ENCODE results near the gene CRYGA. TPM values are rescaled to one million over a fixed set of nuclear protein-coding genes. Genes with fewer than 3 reads are reported as not detected.

The CRYGA gene, protein sequence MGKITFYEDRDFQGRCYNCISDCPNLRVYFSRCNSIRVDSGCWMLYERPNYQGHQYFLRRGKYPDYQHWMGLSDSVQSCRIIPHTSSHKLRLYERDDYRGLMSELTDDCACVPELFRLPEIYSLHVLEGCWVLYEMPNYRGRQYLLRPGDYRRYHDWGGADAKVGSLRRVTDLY
- total RNA-seq: not detected
- long read RNA-seq: 0 reads

DNA sequence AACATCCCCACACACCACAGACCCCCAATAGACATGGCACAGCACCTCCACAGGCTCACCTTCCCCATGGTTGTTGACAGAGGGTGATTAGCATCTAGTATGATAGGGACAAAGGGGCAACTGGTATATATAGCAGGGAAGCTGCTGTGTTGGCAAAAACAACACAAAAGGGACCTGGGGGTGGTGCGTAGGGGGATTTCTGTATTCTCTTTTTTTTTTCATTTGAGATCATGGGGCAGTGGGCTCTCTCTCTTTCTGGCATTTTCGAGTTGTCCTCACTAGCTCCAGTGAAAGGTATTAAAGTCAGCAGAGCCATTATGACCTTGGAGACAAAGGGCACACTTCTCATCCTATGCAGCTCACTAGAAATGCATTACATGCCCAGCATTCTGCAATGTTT is at the start of gene CRYGA:
Gene CRYGA, minus strand, starts transcription at position 101 of the 400 bp plus-strand sequence. Its CDS starts 33 bp downstream, at position 68.
- no peak for DNase-seq (ENCODE audit: missing footprints)
- intact Hi-C loops (cut with DNase I): no loop called here
- ATAC-seq: no peak

DNA sequence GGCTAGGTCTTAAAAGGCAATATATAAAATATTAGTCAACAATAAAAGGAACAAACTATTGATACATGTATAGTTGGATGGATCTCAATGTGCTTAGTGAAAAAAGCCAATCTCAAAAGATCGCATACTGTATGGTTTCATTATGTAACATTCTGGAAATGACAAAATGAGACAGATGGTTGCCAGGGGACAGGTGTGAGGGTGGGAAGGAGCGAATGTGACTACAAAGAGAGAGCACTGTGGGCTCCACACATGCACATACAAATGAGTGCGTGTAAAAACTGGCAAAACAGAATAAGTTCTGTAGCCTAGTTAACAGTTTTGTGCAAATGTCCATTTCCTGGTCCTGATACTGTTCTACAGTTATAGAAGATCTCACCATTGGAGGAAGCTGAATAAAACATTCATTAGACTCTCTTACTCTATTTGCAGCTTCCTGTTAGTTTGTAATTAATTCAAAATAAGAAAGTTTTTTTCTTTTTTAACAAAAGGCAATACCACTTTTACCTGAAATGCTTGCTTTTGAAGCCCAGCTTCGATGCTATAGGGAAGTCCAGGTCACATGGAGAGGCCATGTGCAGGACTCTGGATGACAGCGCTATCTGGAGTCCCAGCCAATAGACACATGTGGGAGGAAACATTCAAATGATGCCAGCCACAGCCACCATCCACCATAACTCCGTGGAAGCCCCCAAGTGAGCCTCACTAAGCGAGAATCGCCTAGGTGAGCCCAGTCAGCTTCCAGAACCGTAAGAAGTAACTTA is 47.5 kb upstream of the CRYGA start:
- DNase-seq (ENCODE audit: missing footprints): no peak
- intact Hi-C loops (cut with DNase I): no loop called here
- ATAC-seq: no peak

DNA sequence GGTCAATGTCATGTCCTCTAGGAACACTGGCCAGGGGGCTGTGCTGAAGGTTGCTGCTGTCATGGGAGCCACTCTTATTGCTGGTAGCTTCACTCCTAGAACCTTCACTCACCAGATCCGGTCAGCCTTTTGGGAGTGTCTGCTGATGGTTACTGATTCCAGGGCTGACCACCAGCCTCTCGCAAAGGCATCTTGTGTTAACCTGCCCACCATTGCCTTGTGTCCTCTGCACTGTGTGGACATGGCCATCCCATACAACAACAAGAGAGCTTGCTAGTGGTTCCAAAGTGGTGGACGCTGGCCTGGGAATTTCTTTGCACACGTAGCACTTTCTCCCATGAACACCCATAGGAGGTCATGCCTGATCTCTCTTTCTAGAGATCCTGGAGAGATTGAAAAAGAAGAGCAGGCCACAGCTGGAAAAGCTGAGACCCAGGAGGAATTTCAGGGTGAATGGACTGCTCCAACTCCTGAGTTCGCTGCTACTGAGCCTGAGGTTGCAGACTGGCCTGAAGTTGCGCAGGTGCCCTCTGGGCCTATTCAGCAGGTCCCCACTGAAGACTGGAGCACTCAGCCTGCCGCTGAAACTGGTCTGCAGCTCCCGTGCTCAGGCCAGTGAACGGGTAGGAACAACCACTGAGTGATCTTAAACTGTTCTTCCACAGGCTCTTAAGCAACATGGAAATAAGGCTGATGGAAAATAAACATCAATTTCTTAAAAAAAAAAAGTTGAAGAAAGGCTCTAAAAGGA is 45.1 kb upstream of the CRYGA start:
- DNase-seq (ENCODE audit: missing footprints) (no peak), ATAC-seq (no peak)
- intact Hi-C loops (cut with DNase I): no loop called here

DNA sequence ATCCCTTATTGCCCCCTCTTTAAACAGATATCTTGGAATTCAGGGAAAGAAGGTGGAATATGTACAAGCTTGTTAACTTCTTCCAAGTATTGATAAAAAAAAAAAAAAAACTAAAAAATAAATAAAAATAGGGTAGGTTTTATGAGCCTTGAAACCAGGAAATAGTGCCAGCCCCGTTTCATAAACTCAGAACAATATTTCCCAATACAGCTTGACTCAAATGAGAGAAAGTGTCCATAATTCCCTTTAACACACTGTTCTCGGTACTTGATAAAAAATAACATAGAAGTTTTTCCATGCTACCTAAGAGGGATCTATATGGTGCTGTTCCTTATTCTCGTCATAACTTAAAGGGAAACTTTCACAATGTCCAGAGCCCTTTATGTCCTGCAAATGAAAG is 44.4 kb upstream of the CRYGA start:
- ATAC-seq (no peak), DNase-seq (ENCODE audit: missing footprints) (no peak)
- intact Hi-C loops (cut with DNase I): no loop called here

DNA sequence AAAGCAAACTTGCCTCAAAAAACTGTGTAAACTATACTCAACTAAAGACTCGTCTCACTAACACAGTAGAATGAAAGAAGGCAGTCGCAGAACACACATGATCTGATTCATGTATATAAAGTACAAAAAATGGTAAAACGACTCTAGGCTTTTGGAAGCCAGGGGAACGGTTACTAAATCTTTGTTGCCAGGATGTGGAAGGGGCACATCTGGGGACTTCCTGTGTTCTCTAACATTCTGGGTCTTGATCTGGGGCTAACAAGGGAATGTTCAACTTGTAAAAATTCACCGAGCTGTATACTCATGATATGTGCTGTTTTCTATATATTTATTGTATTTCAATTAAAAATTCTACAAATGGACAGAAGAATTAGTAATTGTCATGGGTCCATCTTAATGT is 40.8 kb upstream of the CRYGA start:
- no peak for ATAC-seq
- DNase-seq (ENCODE audit: missing footprints): no peak
- intact Hi-C loops (cut with DNase I): no loop called here

DNA sequence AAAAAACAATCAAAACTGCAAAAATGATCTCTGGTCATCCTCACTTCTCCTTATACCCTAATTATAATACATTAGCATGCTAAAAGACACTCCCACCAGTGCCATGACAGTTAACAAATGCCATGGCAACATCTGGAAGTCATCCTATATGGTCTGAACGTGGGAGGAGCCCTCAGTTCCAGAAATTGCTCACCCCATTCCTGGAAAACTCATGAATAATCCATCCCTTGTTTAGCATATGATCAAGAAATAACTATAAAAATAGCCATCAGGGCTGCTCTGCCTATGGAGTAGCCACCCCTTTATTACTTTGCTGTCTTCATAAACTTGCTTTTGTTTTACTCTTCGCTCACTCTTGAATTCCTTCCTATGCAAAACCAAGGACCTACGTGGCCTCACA is 32.1 kb upstream of the CRYGA start:
- intact Hi-C loops (cut with DNase I): no loop called here
- no peak for DNase-seq (ENCODE audit: missing footprints)
- ATAC-seq: no peak

DNA sequence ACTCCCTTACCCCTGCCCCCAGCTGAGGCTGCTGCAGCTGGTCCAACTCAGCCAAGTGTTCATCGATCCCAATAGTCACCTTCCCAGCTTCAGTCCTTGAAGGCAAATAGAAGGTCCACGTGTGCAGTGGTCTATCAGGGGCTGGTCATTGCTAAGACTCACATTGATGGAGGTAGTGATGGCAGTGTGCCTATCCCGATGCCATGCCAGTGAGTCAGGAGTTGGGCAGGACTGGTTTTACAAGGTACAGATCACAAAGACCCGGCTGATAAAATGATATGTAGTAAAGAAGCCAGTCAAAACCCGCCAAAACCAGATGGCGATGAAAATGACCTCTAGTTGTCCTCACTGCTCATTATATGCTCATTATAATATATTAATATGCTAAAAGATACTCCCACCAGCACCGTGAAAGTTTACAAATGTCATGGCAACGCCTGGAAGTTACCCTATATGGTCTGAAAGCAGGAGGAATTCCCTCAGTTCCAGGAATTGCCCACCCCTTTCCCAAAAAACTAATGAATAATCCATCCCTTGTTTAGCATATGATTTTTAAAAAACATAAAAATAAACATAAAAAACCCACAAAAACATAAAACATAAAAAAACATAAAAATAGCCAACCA is 29.3 kb upstream of the CRYGA start:
- DNase-seq (ENCODE audit: missing footprints) (no peak), ATAC-seq (no peak)
- intact Hi-C loops (cut with DNase I): no loop called here

DNA sequence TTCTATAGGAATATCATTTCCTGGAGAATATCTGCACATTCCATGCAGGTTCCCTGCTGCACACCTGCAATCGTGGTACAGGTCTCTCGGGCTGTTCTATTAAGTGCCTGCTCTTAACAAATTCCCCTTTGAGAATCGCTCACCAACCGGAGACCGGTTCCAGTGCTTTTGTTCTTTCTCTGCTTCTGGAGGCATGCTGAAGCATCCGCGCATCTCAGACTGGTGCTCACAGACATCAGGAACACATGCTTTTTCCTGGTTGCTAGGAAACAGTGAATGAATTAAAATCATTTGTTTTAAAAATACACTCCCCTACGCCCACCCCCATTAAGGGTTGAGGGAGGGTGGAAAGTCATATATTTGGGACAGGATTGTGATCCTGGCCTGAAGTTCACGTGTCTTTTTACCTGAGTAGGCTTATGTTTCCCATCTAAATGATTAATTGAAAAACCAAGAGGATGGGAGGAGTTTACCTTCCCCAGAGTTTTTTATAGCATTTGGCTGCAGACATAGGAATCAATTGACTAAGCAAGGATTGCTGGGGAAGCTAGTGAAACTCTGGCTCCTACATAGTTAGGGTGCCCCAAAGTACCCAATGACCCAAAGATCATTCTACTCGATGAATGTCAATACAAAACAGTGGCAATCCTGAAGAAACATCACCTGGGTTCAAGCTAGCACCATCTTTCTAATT is 26.6 kb upstream of the CRYGA start, which contains the start of gene C2orf80:
Gene C2orf80, minus strand, starts transcription at position 221 of the 694 bp plus-strand sequence. CDS start 3,044 bp downstream, outside the sequence.
- intact Hi-C loops (cut with DNase I): no loop called here
- DNase-seq (ENCODE audit: missing footprints): no peak
- no peak for ATAC-seq

DNA sequence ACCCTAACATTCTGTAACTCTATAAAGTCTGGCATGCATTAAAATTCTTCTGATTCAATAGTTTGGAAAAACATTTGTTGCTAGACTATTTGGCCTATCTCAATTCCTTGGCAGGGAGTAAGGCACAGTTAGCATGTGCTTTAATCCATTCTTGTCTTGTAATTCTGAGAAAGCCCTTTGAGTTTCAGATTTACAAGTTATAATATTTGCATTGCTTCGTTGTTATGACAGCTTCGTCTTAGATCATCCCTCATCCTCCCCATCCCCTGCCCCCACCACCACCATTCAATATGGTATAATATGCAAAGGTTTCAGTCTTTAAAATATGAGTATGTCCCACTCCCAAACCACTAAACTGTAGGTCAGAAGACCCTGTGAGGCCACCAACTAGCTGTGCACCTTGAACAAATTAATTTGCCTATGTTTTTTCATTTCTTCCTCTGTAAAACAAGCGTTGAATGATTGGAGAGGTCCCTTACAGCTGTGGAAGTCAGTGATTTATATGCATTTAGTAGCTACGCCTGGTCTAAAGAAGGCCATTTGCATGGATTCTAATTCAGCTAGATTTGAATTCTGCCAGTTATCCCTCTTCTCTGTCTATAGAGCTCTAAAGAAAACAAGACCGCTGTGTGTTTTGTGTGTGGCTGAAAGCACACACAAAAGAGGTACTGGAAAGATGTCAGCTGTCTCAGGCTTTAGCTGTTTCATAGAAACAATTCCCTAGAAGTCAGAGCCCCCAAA is 25.9 kb upstream of the CRYGA start:
- DNase-seq (ENCODE audit: missing footprints) (no peak), ATAC-seq (no peak)
- intact Hi-C loops (cut with DNase I): no loop called here

DNA sequence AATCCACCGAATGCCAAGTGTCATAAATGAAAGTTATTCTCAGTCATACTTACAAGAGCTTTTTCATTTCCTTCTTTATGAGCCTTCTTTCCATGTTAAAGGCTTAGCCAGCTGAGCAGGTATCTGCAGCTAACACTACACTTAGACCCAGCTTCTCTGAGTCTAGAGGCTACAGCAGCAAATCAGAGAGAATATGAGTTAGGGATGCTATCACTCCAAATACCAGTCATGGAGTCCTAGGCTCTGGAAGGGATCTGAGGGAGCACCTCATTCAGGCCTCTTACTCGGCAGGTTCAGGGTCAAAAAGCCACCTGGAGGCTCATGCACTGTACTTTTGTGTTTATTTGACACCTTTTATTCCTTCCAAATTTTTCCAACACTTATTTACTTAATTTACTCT is 23.5 kb upstream of the CRYGA start:
- DNase-seq (ENCODE audit: missing footprints): no peak
- no peak for ATAC-seq
- intact Hi-C loops (cut with DNase I): no loop called here

DNA sequence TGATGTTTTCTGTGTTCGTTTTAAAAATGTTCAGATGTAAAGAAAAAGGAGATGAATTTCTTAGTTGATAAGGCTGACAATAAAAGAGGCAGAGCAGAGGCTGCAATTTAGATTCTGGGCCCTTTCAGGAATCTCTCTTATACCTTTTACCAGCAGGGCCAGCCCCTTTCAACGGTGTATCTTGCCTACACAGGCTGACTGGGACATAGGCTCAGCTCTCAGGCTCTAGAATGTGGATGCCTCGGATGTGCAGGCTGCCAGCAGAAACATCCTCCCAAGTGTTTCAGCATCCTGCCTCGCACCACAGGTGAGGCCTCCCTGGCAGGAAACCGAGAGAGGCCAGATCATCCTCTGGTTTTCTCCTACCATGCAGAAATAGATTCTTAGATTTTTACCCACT is 23.1 kb upstream of the CRYGA start:
- ATAC-seq (no peak), DNase-seq (ENCODE audit: missing footprints) (no peak)
- intact Hi-C loops (cut with DNase I): no loop called here

DNA sequence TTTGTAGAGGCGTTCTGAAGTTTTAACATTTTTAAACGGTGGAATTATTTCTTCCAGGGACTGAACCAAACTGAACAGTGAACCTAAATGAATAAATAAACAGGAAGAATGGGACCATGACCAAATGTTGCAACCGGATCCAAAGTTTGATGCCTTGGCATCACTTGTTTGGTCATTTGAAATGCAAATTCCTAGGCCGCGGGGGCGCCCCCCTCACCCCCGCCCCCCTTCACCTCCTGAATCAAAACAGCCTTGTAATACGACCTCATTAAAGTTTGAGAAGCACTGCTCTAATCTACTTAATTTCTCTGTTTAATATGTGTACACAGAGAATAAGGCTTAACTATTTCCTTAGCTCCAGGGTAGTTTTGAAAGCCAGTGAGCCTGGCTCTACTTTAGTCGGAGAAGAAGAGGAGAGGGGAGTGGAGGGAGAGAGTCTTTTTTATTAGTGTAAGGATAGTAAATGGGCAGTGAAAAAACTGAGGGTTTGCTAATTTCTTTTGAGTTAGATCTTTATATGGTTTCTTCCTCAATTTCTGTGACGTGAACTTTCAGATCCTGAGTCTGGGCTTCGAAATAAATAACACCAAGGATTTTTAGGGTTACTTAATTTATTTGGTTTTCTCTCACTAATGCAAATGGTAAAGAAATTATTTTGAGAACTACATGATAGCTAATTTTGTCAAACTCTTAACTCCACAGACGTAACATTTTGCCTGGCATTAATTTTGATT is 20.8 kb upstream of the CRYGA start:
- intact Hi-C loops (cut with DNase I): no loop called here
- DNase-seq (ENCODE audit: missing footprints): no peak
- ATAC-seq: no peak

DNA sequence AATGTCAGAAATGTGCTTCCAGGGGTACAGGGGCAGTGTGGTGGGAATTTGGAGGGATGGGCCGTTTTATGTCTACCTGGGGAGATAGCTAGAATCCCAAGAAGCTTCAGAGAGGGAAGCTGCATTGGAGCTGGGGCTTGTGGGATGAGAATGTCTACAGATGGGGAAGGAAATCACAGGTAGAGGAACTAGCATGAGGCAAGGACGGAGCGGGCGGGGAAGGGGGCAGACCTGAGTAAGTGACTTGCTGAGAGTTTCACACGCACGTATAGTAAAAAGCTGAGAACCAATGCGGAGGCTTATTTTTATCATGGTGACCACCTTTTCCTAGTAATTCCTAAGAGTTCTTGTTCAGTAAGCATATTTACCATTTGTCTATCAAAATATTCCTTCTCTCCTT is 20.1 kb upstream of the CRYGA start:
- DNase-seq (ENCODE audit: missing footprints) (no peak), ATAC-seq (no peak)
- intact Hi-C loops (cut with DNase I): no loop called here

DNA sequence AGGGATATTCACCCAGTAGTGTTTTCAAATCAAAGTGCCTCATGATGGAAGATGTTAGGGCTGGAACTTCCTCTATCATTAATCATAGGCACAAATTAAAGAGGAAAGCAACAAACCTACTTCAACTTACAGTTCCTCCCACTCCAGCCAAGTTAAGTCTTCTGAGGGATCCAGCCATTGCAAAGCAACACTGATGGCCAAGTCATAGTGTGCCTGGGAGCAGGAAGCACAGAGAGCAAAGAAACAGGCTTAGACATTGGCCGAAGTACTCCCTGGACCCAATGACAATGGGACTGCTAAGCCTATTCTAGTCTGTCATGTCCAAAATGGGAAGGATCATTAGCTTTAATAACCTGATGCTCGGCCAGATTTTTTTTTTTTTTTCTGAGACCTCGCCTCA is 19.4 kb upstream of the CRYGA start:
- intact Hi-C loops (cut with DNase I): no loop called here
- no peak for ATAC-seq
- no peak for DNase-seq (ENCODE audit: missing footprints)

DNA sequence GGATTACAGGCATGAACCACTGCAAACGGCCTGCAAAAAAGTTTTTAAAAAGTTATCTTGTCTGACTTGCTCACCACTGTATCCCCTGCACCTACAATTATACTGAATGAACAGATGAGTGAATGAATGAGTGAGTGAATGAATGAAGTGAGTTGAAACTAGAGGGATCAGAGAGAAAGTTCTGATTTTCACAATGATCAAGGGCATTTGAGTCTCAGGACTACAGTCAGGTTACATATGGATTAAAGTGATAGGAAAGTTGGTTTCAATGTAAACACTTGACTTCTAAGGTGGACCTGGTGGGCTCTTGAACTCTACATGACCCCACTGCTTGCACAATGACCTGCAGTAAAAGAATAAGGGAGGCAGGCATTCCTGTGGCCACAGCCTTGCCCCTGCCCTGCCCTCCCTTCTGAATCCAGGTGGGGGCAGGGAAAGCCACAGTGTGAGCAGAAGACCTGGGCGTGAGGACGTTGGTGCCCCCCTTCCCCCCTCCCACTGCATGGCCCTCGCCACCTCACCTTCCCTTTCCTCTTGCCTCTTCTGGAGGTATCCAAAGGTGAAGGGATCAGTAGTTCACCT is 15.7 kb upstream of the CRYGA start:
- DNase-seq (ENCODE audit: missing footprints) (no peak), ATAC-seq (no peak)
- intact Hi-C loops (cut with DNase I): loop anchor here (5.0 kb wide), 1 partner anchor 78 kb away; the partner anchor contains the start of gene IDH1

DNA sequence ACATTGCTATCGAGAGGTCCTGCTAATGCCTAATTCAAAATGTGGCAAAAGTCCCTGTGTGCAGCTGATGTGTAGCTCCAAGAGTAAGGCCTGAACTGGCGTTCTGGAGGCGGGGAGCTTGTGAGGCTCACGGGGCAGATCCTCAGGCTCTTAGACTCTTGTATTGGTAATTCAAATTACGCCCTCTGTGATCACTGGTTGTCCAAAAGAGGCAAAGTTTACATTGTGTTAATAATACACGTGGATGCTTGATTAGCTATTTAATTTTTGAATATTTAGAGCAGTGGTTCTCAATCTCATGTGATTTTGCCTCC is 12.4 kb upstream of the CRYGA start:
- intact Hi-C loops (cut with DNase I): loop anchor here (5.0 kb wide), 1 partner anchor 82 kb away; the partner anchor contains the start of gene IDH1
- DNase-seq (ENCODE audit: missing footprints) (no peak), ATAC-seq (no peak)
